PFSK-1 (cell line): ENCODE measurements around the gene SH3RF1.

Experiments
- FOXP2 ChIP-seq: optimal IDR thresholded peaks from 2 replicates; pipeline ENCODE3; 2011; ENCODE audit warnings: borderline replicate concordance, control low read depth, inconsistent platforms; ENCODE audit not compliant: insufficient read depth; ENCODE audit errors: extremely low read length, extremely low read depth
- POLR2AphosphoS5 ChIP-seq: IDR thresholded peaks from 2 replicates; pipeline ENCODE4 v1.6.1; 2012; ENCODE audit warnings: low read depth, mild to moderate bottlenecking, control low read depth, low read length, moderate library complexity
- SIN3A ChIP-seq: IDR thresholded peaks from 2 replicates; pipeline ENCODE4 v1.6.1; 2012; ENCODE audit warnings: mild to moderate bottlenecking, low read length, moderate library complexity, borderline replicate concordance; ENCODE audit not compliant: insufficient read depth
- TAF1 ChIP-seq: IDR thresholded peaks from 2 replicates; pipeline ENCODE4 v1.6.1; 2012; ENCODE audit warnings: low read length, control low read depth, borderline replicate concordance; ENCODE audit not compliant: insufficient read depth
- TF ChIP-seq, protein P1 (sequence below), 2 experiments: IDR thresholded peaks; 2 replicates each; pipeline versions ENCODE4 v1.6.1 to v1.8.0; 2011 to 2012; ENCODE audit warnings: low read depth in 2 of 2, low read length in 2 of 2, control low read depth in 1 of 2, inconsistent platforms in 1 of 2, mild to moderate bottlenecking in 1 of 2, moderate library complexity in 1 of 2; ENCODE audit not compliant: insufficient read depth in 1 of 2

Gene SH3RF1

DNA sequence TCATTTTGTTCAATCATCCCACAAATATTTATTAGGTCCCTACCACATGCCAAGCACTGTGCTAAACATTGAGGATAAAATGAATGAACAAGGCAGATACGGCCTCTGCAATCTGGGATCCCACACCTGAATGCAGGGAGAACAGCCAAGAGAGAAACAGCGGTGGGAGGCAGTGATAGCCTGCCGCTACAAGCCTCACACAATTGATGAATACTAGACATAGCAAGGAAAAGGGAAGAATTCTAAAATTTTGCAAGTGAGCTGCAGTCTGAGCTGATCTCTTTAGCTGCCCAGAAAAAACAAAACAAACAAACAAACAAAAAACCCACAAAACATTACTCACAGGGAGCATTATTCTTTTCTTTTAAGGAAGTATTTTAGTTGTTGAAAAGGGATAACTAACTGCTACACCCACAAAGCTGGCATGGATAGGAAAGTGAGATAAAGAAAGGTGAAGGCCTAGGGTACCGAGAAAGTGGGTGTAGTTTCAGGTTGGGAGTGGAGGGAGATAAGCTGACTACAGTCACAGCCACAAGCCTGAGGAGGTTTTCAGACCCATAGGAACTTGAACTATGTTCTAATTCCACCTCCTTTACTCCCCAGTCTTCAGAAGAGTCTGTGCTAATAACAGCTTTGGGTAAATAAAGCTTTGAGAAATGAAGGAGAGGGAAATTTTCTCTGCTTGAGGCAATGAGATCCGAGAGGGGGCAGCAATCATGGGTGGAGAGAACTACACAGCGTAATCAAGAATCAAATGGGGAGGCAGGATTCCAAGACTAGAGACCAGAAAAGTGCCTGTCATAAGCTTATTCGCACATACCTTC lies 85.4 kb downstream of the SH3RF1 start:
- no peak for TF ChIP-seq TAF1
- TF ChIP-seq, protein P1, sequence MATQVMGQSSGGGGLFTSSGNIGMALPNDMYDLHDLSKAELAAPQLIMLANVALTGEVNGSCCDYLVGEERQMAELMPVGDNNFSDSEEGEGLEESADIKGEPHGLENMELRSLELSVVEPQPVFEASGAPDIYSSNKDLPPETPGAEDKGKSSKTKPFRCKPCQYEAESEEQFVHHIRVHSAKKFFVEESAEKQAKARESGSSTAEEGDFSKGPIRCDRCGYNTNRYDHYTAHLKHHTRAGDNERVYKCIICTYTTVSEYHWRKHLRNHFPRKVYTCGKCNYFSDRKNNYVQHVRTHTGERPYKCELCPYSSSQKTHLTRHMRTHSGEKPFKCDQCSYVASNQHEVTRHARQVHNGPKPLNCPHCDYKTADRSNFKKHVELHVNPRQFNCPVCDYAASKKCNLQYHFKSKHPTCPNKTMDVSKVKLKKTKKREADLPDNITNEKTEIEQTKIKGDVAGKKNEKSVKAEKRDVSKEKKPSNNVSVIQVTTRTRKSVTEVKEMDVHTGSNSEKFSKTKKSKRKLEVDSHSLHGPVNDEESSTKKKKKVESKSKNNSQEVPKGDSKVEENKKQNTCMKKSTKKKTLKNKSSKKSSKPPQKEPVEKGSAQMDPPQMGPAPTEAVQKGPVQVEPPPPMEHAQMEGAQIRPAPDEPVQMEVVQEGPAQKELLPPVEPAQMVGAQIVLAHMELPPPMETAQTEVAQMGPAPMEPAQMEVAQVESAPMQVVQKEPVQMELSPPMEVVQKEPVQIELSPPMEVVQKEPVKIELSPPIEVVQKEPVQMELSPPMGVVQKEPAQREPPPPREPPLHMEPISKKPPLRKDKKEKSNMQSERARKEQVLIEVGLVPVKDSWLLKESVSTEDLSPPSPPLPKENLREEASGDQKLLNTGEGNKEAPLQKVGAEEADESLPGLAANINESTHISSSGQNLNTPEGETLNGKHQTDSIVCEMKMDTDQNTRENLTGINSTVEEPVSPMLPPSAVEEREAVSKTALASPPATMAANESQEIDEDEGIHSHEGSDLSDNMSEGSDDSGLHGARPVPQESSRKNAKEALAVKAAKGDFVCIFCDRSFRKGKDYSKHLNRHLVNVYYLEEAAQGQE (IDR thresholded peaks at IDR 0.05; ENCODE audit: insufficient read depth in 1 of 2, low read depth in 2 of 2, low read length in 2 of 2): no peak
- TF ChIP-seq POLR2AphosphoS5: no peak
- TF ChIP-seq SIN3A: no peak
- no peak for TF ChIP-seq FOXP2

DNA sequence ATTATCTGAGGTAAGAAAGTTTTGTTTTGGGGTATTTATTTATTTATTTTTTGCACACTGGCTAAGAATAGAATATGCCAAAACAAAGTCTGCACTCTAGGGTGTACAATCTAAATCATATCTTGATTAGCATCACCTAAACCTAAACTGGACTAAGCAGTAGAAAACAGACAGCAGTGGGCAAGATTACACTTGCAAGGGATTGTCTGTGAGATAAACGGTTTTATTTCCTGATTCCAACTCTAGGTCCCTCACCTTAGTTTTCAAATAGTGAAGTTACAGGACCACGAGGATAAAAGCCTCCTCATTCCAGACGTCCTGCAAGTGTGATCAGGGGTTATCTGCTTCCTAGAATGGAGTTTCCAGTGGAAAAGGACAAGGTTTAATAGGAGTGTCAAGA lies 86.1 kb downstream of the SH3RF1 start:
- TF ChIP-seq, protein P1 (IDR thresholded peaks at IDR 0.05; ENCODE audit: insufficient read depth in 1 of 2, low read depth in 2 of 2, low read length in 2 of 2): no peak
- TF ChIP-seq POLR2AphosphoS5: no peak
- TF ChIP-seq FOXP2: no peak
- TF ChIP-seq TAF1: no peak
- TF ChIP-seq SIN3A: no peak

DNA sequence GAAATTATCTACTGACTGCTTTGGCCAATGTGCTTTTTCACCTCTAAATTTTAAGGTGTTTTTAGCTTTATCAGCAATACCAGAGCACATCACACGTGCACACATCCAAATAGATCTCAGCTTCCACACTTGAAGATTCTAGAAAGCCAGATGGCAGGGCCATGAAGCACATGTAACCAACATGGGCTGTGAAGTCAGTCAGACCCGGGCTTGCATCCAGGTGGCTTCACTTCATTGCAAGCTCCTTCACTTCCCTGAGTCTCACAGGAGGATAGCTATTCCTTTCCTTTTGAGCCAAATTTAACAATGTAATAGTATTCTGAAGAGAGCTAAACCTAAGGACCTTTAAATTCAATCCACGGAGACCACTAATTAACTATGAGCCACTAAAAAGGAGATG lies 86.5 kb downstream of the SH3RF1 start:
- TF ChIP-seq TAF1 (no peak), POLR2AphosphoS5 (no peak), FOXP2 (no peak), SIN3A (no peak)
- TF ChIP-seq, protein P1 (IDR thresholded peaks at IDR 0.05; ENCODE audit: insufficient read depth in 1 of 2, low read depth in 2 of 2, low read length in 2 of 2): no peak

DNA sequence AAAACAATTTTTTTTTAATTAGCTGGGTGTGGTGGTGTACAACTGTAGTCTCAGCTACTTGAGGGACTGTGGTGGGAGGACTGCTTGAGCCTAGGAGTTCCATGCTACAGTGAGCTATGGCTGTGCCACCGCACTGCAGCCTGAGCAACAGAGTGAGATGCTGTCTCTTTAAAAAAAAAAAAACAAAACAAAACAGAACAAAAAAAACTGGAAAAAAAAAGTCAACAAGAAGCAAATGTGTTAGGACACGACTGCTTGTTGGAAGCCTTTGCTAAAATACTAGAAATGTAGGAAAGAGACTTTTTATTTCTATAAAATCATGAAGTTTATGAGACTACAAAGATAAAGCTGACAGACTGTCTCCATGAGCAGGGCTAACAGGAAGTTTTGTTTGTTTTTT lies 87.2 kb downstream of the SH3RF1 start:
- TF ChIP-seq, protein P1 (IDR thresholded peaks at IDR 0.05; ENCODE audit: insufficient read depth in 1 of 2, low read depth in 2 of 2, low read length in 2 of 2): no peak
- TF ChIP-seq POLR2AphosphoS5 (no peak), TAF1 (no peak), SIN3A (no peak), FOXP2 (no peak)
